Fibroblast of pulmonary artery (primary cell): ENCODE results near the gene HSPB7.
"Not testable (repeated sequence)": the region's sequence is repeated elsewhere in the genome, so short reads cannot be mapped to it uniquely, and the experiment has no call there.

ENCODE experiments used
- DNase-seq: peaks from one replicate; pipeline ENCODE4 v3.0.0-alpha.2; 2010; ENCODE audit warnings: low read depth
- H3K4me3 ChIP-seq: replicated peaks from 2 replicates; pipeline ENCODE4 v1.5.1; 2011; ENCODE audit warnings: low read depth, mild to moderate bottlenecking, control low read depth, low read length, moderate library complexity
- TF ChIP-seq, protein P1 (sequence below): IDR thresholded peaks from 2 replicates; pipeline ENCODE4 v1.5.1; 2011; ENCODE audit warnings: mild to moderate bottlenecking, control low read depth, low read length, inconsistent platforms; ENCODE audit errors: missing control alignments

The HSPB7 gene

DNA sequence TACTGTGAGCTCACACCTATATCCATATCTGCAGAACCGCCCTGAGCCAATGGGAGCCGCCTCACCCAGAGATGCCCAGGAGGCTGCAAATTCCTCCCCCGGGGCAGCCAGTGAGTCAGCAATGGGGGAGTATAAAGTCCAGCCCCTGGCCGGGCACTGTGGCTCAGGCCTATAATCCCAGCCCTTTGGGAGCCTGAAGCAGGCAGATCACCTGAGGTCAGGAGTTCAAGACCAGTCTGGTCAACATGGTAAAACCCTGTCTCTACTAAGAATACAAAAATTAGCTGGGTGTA lies 20.7 kb upstream of the HSPB7 start:
- DNase-seq, result no peak
- H3K4me3 ChIP-seq, result no peak overlapping the region
- TF ChIP-seq, protein P1, sequence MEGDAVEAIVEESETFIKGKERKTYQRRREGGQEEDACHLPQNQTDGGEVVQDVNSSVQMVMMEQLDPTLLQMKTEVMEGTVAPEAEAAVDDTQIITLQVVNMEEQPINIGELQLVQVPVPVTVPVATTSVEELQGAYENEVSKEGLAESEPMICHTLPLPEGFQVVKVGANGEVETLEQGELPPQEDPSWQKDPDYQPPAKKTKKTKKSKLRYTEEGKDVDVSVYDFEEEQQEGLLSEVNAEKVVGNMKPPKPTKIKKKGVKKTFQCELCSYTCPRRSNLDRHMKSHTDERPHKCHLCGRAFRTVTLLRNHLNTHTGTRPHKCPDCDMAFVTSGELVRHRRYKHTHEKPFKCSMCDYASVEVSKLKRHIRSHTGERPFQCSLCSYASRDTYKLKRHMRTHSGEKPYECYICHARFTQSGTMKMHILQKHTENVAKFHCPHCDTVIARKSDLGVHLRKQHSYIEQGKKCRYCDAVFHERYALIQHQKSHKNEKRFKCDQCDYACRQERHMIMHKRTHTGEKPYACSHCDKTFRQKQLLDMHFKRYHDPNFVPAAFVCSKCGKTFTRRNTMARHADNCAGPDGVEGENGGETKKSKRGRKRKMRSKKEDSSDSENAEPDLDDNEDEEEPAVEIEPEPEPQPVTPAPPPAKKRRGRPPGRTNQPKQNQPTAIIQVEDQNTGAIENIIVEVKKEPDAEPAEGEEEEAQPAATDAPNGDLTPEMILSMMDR, result no peak

DNA sequence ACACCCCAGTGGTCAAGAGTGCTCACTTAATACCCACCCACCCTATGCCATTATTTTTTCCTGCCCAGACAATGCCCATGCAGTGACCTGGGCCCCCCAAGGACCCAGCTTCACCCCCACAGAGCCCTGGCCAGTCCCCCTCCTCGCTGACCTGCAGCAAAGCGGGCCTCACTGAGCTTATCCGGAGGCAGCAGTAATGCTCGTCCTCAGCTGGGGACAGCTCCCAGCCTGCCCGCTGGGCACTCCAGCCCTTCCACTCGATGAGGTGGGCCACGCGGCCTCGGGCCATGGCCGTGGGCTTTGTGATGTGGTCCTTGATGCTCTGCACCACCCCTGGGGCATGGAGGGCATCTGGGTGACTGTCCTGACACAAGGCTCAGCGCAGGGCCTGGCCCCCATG lies 18.6 kb upstream of the HSPB7 start:
- DNase-seq, H3K4me3 ChIP-seq: not testable (repeated sequence)

DNA sequence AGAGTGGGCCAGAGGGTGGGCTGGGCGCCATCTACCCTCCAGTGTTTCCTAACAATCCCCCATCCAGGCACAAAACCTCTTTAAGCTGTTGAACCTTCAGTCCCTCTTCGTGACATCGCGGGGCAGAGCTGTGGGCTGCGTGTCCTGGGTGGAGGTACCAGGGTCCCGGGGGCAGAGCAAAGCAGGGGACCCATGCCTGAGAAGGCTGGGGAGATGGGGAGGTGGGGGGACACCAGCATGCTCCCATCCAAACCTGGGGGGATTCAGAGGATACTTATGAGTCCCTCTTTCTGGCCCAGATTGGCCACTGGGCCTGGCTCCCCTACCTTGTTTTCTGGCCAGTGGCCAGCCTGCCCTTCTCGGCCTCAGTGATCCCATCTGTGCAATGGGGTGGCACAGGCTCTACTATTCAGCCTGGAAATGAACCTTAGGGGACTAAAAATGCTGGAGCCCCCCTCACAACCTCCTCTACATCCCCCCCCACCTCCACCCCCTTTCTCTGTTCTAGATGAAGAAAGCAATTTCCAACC lies 15.3 kb upstream of the HSPB7 start:
- DNase-seq, result not testable (repeated sequence)

DNA sequence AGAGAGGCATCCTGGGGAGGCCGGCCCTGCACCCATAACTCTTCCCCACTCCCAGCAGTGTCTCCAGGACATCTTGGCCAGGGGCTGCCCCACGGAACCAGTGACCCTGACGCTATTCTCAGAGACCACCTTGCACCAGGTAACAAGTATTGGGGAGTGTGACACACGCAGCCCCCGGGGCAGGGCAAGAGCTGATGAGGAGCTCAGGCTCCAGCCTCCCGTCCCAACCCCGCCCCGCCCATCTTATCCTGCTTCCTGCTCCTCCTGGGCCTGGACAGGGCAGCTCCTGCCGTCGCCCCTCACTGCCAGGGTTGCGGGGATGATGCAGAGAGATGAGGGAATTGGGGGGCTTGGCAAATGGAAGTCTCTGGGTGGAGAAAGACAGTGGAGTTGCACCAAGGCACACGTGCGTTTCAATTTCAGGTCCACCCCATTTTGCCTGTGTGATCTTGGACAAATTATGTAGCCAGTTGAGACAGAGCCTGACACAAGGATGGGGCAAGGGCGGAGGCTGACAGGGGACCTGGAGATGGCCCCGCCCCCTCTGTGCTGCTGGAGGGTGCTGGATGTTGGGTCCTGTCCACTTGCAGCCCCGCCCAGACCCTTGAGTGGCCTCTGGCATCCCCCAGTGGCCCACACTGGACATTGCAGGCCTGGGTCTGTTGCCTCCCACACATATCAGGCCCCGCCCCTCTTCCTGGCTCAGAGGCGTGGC lies 14.7 kb upstream of the HSPB7 start:
- DNase-seq, result peak; percentile 85
- TF ChIP-seq, protein P1, result peak; percentile 88
- no peak overlapping the region for H3K4me3 ChIP-seq

More for the DNA sequence above, 15.3 kb upstream of the HSPB7 start:
- H3K4me3 ChIP-seq, result not testable (repeated sequence)

DNA sequence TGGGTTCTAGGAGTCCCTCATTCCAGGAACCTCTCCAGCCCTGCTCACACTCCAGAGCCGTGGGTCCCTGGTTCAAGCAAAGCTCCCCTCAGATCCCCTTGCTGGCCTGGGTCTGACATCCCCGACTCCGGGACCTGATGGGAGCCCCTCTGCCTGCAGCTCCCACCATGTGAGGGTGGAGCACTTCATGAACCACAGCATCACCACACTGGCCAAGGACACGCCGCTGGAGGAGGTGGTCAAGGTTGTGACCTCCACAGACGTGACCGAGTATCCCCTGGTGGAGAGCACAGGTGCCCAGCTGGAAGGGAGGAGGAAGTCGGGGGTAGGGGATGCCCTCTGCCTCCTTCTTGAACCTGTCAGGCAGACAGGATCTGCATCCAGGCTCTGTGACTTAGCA lies 13.7 kb upstream of the HSPB7 start:
- H3K4me3 ChIP-seq, result no peak overlapping the region
- TF ChIP-seq, protein P1, result no peak
- no peak for DNase-seq

DNA sequence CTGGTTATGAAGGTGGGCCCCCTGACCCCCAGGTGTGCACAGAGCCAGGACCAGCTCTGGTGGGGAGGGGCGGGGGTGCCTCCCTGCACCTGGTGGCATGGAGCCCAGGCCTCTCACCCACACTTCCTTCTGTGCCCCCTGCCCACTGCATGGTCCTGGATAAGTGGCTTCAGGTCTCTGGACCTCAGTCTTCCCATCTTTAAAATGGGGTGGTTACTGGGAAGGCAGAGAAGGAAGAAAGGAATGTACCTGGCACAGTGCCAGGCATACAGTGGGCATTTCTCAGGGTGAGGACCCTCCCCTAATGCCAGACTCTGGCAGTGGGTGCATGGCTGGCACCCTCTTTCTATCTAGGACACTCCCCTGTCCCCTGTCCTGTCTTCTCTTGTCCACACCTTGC lies 11.4 kb upstream of the HSPB7 start:
- no peak overlapping the region for H3K4me3 ChIP-seq
- TF ChIP-seq, protein P1, result no peak
- DNase-seq, result no peak

DNA sequence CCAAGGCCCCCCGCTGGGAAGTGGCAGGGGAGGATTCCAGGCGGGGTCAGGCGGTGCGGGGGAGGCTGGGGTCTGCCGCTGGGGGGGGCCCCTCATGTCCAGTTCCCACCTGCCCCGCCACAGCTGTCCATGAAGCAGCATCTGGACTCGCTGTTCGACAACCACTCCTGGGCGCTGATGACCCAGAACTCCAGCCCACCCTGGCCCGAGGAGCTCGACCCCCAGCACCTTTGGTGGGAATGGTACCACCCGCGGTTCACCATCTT lies 11.1 kb upstream of the HSPB7 start:
- not testable (repeated sequence) for H3K4me3 ChIP-seq, DNase-seq

DNA sequence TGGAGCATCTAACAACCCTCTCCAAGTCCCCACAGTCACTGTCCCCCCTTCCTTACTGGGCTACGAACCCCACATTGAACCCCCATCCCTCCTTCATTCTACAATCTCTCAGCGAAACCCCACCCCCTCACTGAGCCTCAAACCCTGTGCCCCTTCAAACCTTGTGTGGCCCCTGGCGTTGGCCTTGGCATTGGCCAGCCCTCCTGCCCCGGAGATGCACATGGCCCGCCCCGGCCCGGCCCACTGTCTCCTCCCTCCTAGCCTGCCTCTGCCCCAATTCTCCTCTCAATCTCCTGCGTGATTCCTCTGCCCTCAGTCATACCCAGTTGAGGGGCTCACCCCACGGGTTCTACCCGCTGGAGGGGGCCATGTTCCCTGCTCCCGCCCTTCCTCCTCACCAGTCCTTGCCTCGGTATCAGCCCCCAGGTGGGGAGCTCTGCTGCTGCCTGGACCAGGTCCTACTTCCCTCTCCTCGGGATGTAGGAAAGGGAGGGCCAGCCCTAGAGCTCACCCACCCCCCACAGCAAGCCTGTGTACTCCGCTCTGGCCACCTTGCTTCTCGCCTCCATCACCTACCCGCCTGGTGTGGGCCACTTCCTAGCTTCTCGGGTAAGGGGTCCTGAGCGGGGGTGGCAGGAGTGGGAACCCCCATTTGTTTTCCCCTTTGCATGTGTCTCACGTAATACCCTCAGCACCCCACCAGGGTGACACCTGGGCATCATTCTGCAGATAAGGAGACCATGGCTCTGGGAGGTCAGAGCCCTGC lies 10.6 kb upstream of the HSPB7 start:
- TF ChIP-seq, protein P1, result no peak
- H3K4me3 ChIP-seq, result no peak overlapping the region

More for the DNA sequence above, 10.6 kb upstream of the HSPB7 start:
- no peak for DNase-seq
